Activated naive CD4-positive, alpha-beta T cell treated with anti-CD3 and anti-CD28 coated beads, Interleukin-2, amount 50 U/mL, for 72 hours (primary cell): ENCODE data around the gene KLHL36. TPM values are rescaled to one million over a fixed set of nuclear protein-coding genes. Genes with fewer than 3 reads are reported as not detected.
"Not testable (repeated sequence)": the region's sequence is repeated elsewhere in the genome, so short reads cannot be mapped to it uniquely, and the experiment has no call there.

Source experiments
- ATAC-seq, 2 donors: fragments of 150-1000 bp; cut with Tn5 transposase; 2 replicates each; pipeline ENCODE4 v1.10.0; 2021; ENCODE audit warnings: mild to moderate bottlenecking in 2 of 2, moderate library complexity in 2 of 2
- DNase-seq, 2 donors: peaks; one replicate each; pipeline ENCODE4 v3.0.0; 2021 to 2022; ENCODE audit warnings: low spot score in 2 of 2
- H3K27ac Mint-ChIP-seq, 2 donors: one replicate each; pipeline ENCODE4 v1.8.0; 2022; ENCODE audit warnings: mild to moderate bottlenecking in 2 of 2, mixed read lengths in 2 of 2
- H3K36me3 Mint-ChIP-seq, 2 donors: one replicate each; pipeline ENCODE4 v1.8.0; 2022; ENCODE audit warnings: mixed read lengths in 2 of 2
- H3K9me3 Mint-ChIP-seq, 2 donors: one replicate each; pipeline ENCODE4 v1.8.0; 2022; ENCODE audit warnings: mixed read lengths in 2 of 2
- total RNA-seq, 2 donors: library from RNA; stranded (reverse); gene quantifications; one replicate each; pipeline ENCODE4 v1.2.3, GENCODE V29; 2022

KLHL36 gene
- total RNA-seq, 2 donors from 2014 or later: 50.5 to 60.5 TPM

DNA sequence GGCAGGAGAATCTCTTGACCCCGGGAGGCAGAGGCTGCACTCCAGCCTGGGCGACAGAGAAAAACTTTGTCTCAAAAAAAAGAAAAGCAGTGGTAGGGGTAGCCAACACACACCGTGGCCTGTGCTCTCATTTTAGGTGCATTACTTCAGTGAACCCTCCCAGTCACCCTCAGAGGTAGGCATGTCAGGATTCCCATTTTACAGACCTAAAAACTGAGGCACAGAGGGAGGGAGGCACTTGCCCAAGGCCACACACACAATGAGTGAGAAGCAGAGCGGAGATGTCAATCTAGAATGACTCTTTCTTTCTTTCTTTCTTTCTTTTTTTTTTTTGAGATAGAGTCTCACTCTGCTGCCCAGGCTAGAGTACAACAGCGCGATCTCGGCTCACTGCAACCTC lies 35.6 kb upstream of the KLHL36 start:
- DNase-seq (no peak), ATAC-seq (no peak)
- peaks cover 66 to 94% of the 10 kb centered on the region in 2 donors for H3K36me3 Mint-ChIP-seq
- H3K9me3 Mint-ChIP-seq: peaks cover 0 to 10% of the 10 kb centered on the region in 2 donors
- peak overlapping the region; percentile 80 to 89 for H3K27ac Mint-ChIP-seq

DNA sequence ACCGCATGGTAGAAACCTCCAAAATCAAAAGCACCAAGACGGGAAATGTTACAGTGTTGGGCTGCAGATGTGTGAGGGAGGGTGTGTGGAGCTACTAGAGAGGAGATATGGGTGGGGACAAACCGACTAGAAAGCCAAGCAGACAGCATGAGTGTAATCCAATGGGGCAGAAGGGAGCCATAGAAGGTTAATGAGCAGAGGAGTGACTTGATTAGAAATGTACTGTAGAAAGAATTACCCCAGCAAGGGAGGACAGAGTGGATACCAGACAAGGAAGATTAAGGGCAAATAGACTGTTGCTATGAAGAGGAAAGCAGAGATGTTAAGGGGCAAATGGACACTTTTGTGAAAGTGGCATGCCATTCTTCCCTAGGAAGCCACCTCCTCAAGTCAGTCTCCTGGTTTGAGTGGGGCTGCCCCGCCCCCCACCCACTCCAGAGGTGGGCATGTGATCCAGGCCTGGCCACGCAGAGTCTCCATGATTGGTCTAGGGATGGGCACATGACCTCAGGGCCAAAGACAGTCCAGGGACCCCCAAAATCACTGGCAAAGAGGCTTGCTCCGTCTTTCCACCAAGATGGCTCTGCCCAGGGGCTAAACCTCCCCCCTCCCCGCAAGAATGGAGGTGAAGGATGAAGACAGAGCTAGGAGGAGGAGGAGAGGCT lies 34.8 kb upstream of the KLHL36 start:
- peaks cover 57 to 85% of the 10 kb centered on the region in 2 donors for H3K36me3 Mint-ChIP-seq
- H3K27ac Mint-ChIP-seq: peak overlapping the region; percentile 80 to 89
- peaks cover 0 to 10% of the 10 kb centered on the region in 2 donors for H3K9me3 Mint-ChIP-seq
- no peak for DNase-seq
- no peak for ATAC-seq

DNA sequence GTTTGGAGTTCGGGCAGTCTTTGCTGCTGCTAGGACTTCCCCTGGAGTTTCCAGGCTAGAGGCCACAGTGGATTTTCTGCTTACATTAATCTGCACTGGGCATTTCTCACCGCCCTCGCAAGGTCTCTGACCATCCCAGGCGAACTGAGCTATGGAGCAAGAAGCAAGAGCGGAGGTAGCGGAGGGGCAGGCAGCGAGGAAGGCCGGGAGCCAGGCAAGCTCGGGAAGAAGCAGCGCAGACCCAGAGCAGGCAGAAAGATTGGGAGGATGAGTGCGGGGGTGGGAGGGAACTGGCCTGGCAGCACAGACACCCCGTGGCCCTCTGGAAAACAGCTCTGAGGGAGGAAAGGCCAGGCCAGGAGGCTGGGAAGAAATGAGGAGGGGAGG lies 34.2 kb upstream of the KLHL36 start:
- peaks cover 56 to 84% of the 10 kb centered on the region in 2 donors for H3K36me3 Mint-ChIP-seq
- DNase-seq (no peak), ATAC-seq (no peak)
- H3K27ac Mint-ChIP-seq: peak overlapping the region; percentile 80 to 89
- H3K9me3 Mint-ChIP-seq: peaks cover 0 to 10% of the 10 kb centered on the region in 2 donors

DNA sequence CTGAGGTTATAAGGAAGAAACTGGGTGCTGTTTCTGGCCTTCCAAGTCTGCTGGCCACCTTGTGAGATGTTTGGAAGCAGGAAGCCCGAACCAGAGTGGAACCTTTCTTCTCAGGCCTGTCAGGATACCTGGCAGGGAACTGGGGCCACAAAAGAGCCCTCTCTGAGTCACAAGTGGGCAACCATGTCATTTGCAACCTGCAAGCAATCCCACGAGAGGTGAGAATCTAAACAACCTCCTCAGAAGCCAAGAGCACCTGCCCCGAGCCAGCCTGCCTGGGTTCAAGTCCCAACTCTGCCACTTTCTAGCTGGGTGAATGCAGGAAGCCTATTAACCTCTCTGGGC lies 33.7 kb upstream of the KLHL36 start:
- Mint-ChIP-seq H3K36me3 (peaks cover 56 to 78% of the 10 kb centered on the region in 2 donors), H3K9me3 (peaks cover 0 to 10% of the 10 kb centered on the region in 2 donors), H3K27ac (peak overlapping the region; percentile 80 to 90)
- no peak for ATAC-seq
- no peak for DNase-seq

DNA sequence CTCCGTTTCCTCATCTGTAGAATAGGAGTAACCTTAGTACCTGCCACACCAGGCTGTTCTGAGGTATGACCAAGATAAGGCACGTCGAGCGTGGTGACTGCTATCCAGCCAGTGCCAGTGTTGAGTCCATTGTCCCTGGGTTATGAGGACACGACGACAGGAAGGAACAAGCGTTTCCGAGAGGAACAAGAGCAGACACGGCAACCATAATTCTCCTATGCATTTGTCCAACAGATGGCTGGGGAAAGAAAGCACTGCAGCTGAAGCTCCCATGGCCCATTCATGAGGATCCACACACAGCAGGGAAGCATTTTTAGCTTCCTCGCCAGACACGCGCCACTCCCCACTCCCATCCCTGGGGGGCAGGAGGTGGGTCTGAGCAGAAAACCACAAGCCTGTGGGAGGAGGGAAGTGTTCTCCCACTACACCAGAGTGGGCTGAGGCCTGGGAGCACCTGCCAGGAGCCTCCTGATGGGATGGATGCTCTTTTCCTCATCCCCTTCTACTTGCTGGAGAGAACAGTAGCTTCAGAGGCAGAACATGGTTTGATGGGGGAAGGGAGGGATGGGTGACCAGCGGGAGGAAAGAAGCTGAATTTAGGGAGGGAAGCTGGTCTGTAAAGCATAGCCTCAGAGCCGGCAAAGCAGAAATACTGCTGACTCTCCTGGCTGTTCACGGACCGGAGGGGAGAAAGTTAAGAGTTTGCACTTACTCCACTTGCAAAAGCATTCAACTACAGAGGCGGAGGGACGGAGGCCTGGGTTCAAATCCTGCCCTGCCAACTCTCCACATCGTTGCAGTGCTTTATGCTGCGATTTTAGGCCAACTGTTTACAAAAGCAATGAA lies 33.1 kb upstream of the KLHL36 start:
- DNase-seq: no peak
- peaks cover 55 to 72% of the 10 kb centered on the region in 2 donors for H3K36me3 Mint-ChIP-seq
- H3K27ac Mint-ChIP-seq: peak overlapping the region; percentile 86 to 90
- peaks cover 0 to 6% of the 10 kb centered on the region in 2 donors for H3K9me3 Mint-ChIP-seq
- ATAC-seq: no peak

DNA sequence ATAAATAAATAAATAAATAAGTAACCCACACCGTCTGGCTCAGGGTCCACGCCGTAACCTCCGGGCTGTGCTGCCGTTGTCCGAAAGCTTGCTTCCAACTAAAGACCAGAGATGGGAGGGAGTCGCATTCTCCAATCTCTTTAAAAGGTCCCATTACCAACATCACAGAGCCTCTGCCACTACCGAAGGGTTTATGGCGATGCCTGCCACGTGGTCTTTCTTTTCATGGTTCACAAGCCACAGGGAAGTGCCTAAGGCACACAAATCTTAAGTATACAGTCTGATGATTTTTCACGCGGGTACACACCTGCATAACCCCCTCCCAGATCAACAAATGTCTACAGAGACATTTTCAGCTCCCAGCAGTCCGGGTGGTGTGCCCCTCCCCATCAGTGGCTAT lies 31.8 kb upstream of the KLHL36 start:
- ATAC-seq (peak in 1 of 2 donors; percentile 17), DNase-seq (no peak)
- Mint-ChIP-seq H3K27ac (peak overlapping the region; percentile 86 to 92), H3K36me3 (peaks cover 44 to 59% of the 10 kb centered on the region in 2 donors), H3K9me3 (no peaks in the 10 kb centered on the region)

DNA sequence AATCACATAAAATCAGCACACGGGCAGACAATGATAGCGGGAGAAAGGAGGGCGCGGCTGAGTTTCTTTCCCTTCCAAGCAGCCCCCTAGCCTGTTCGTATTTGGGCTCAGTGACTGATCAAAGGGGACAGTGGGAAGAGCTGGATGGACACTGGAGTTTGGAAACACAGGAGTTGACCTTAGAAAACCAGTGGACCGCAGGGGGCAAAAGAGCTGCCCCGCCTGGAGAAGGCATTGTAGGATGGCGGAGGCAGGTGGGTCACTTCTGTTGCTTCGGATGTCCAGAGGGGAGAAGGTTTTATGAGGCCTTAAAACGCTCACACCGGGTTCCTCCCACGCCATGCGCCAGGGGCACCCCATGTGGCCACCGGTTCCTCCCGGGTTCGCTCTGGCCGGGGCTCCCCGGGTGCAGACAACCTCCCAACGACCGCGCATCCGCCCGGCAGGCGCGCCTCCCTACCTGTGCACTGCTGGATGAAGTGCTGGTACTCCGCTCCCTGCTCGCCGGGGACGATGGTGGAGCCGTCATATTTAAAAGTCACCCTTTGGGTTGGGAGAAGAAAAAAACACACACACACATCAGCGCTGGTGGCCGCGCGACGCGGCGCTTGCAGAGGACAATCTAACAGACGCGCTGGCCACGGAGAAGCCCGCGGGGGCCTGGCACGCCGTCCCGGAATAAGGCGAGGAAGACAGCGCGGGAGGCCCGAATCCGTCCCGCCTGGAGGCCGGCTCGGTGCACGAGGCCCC lies 31.1 kb upstream of the KLHL36 start:
- DNase-seq: peak; percentile 60 to 69
- H3K36me3 Mint-ChIP-seq: peaks cover 37 to 52% of the 10 kb centered on the region in 2 donors
- H3K27ac Mint-ChIP-seq: peak overlapping the region; percentile 86 to 92
- no peaks in the 10 kb centered on the region for H3K9me3 Mint-ChIP-seq
- ATAC-seq: peak; percentile 50 to 59

DNA sequence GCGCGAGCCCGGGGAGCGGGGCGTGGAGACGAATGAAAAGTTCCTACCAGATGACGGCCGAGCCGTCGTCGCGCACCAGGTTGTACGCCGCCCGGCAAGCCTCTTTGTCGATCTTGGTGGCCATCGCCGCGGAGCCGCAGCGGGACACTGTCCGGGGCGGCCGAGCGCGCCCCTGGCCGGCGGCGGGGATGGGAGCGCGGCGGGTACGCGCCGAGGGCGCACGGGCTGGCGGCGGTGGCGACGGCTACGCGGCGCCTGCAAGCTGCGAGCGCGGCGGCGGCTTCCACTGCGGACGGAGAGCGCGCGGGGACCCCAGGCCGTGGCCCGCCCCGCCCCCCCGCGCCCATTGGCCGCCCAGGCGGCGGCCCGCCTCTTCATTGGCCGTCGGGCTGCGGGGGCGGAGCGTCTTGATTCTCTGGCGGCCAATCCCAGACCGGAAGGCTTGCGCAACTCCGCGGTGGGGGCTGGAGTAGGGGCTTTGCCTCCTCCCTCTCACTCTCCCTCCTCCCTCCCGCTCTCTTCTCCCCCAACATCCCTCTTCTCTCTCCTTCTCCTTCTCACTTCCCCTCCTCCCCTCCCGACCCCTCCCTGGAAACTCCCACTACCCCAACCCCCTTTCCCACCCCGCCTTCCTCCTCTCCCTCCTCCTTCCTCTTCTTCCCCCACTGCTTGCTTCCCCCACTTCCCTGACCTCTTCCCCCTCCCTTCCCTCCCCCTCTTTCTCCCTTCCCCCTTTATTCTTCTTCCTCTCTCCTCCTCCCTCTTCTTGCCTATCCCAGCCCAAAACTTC lies 30.3 kb upstream of the KLHL36 start, which contains the start of gene COTL1:
TSS of gene COTL1 (minus strand) at position 288 of the 790 bp plus-strand sequence. CDS start at position 124, 164 bp downstream.
- peak; percentile 81 to 89 for ATAC-seq
- Mint-ChIP-seq H3K27ac (peak within 1 kb of the TSS; percentile 86 to 92), H3K36me3 (peaks cover 36 to 44% of the 10 kb centered on the region in 2 donors), H3K9me3 (no peaks in the 10 kb centered on the region)
- peak; percentile 90 to 96 for DNase-seq

DNA sequence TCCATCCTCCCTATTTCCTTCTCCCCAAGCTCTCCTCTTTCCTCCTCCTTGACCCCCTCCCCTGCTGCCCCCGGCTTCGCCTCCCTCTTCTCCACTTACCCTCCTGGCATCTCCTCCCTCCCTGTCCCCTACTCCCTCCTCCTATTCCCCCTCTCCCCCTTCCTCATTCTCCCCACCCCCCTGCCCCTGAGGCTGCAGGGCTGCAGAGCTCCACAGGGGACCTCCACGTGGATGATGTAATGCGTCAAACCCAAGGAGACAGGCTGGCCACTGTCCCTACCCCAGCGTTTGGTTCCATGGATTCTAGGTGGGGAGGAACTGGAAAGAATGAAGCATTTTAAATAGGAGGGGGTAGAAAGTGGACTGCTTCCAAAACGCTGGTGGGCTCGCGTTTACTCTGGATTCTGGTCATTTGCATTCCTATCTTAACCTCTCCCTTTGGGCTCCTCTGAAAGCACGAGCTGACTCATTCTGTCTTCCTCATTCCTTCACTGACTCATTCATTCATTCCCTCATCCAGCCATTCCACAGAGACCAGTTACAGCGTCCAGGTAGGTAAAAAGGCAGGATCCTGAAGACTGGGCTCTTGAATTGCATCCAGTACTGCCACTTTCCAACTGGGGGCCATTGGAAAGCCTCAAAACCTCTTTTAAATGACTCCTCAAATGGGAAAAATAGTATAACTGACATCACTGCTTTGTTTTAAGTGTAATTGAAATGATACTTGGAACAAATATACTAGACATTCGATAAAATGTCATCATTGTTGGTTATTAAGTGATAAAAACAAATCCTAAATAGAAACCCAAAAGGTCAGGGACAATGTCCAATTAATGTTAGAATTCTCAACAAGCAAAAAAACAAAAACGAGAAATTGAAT lies 29.5 kb upstream of the KLHL36 start:
- no peak for ATAC-seq
- peaks cover 28 to 36% of the 10 kb centered on the region in 2 donors for H3K36me3 Mint-ChIP-seq
- no peak overlapping the region for H3K27ac Mint-ChIP-seq

DNA sequence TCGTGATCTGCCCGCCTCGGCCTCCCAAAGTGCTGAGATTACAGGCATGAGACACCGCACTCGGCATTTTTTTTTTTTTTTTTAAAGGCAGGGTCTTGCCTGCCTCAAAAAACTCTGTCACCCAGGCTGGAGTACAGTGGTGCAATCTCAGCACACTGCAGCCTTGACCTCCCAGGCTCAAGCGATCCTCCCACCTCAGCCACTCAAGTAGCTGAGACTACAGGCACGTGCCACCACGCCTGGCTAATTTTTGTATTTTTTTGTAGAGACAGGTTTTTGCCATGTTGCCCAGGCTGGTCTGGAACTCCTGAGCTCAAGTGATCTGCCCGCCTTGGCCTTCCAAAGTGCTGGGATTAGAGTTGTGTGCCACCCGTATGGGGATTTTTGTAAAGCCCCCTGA lies 27.4 kb upstream of the KLHL36 start:
- not testable (repeated sequence) for H3K9me3 Mint-ChIP-seq

More for the DNA sequence above, 29.5 kb upstream of the KLHL36 start:
- H3K9me3 Mint-ChIP-seq: no peaks in the 10 kb centered on the region
- no peak for DNase-seq

DNA sequence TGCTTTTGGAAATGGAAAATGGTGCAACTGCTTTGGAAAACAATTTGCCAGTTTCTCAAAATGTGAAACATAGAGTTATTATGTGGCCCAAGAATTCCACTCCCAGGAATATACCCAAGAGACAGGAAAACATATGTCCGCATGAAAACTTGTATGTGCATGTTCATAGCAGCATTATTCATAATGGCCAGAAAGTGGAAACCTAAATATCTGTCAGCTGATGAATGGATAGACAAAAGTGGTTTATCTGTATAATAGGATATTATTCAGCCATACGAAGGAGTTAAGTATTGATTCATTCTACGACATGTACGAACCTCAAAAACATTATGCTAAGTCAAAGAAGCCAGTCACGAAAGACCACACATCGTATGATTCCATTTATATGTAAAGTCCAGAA lies 22.8 kb upstream of the KLHL36 start:
- Mint-ChIP-seq H3K27ac (no peak overlapping the region), H3K36me3 (no peaks in the 10 kb centered on the region), H3K9me3 (no peaks in the 10 kb centered on the region)
- ATAC-seq: no peak
- DNase-seq: no peak

More for the DNA sequence above, 27.4 kb upstream of the KLHL36 start:
- not testable (repeated sequence) for DNase-seq, ATAC-seq, H3K27ac Mint-ChIP-seq
- H3K36me3 Mint-ChIP-seq: peaks cover 17% of the 10 kb centered on the region in 2 donors

DNA sequence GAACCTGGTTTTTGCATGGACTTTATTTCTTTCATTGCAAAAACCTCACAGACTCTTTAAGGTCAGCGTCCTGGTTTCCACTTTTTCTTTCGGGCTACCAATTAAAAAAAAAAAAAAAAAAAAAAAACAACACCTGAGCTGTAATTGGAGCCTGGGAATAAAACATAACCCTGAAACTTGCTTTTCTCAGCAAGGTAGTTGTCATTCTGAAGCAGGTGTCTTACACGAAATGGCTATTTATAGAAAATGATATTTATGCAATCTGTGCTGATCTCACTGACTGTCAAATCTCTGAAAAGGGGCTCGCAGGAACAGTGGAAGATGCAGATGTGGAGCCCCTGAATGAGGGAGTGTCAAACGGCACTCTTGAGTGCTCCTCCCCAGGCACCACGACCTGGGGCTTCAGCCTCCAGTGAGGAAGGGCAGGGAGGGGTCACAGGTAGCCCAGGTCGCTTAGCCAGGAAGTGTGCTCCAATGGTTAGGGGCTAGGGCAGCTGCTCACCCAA lies 20.0 kb upstream of the KLHL36 start:
- ATAC-seq: no peak
- no peak for DNase-seq
- H3K36me3 Mint-ChIP-seq: no peaks in the 10 kb centered on the region
- H3K9me3 Mint-ChIP-seq: no peaks in the 10 kb centered on the region
- H3K27ac Mint-ChIP-seq: no peak overlapping the region

DNA sequence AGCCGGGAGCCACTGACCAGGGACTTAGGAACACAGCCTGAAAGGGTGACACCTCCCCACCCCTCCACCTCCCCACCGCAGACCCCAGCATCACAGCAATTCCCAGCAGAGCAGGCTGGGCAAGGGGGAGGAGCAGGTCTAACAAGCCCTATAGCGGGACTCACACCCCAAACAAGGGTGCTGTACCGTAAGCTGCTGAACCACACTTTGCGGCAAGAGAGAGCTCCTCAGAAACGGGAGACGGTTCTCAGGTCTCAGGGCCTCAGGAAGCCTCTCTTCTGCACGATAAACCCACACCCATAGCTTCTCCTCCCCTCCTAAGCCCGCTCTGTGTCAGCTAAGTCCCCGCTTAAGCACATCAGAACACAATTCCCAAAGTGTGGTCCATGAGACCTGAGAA lies 18.7 kb upstream of the KLHL36 start:
- Mint-ChIP-seq H3K9me3 (no peaks in the 10 kb centered on the region), H3K36me3 (no peaks in the 10 kb centered on the region), H3K27ac (no peak overlapping the region)
- peak in 1 of 2 donors; percentile 45 for ATAC-seq
- DNase-seq: no peak

DNA sequence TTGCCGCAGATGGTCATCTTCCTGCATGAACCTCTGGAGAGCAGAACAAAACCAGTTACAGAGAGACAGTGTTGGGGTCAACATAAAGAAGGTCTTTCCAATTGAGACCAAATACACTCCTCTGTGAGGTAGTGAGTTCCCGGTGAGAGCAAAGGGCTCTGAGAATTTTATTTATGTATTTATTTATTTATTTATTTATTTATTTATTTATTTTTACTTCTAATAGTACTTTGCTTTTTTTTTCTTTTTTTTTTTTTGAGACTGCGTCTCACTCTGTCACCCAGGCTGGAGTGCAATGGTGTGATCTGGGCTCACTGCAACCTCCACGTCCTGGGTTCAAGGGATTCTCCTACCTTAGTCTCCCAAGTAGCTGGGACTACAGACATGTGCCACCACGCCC lies 18.3 kb upstream of the KLHL36 start:
- ATAC-seq: no peak
- DNase-seq: no peak
- H3K36me3 Mint-ChIP-seq: no peaks in the 10 kb centered on the region
- no peaks in the 10 kb centered on the region for H3K9me3 Mint-ChIP-seq
- H3K27ac Mint-ChIP-seq: no peak overlapping the region
